HCT116 (cell line): ENCODE data around the gene KAT5. TPM values are rescaled to one million over a fixed set of nuclear protein-coding genes. Genes with fewer than 3 reads are reported as not detected.
A peak's percentile ranks its signal among the peaks of the same experiment; 100 is the strongest.

Source experiments
- ATAC-seq: fragments of 200-7000 bp; cut with Tn5 transposase; 2 replicates; pipeline ENCODE4 v1.9.1; 2020; ENCODE audit warnings: mild to moderate bottlenecking, moderate library complexity
- BruUV-seq: library from RNA; stranded (reverse); fragments of 400-500 nt; replicated peaks from 2 replicates; lab custom pipeline; 2021; lab: Mats Ljungman, UMichigan
- CTCF ChIA-PET: fragments of 300-600 bp; sonication (Branson Sonifier 250); formaldehyde crosslinking; loops from one replicate; lab custom pipeline; 2021; ENCODE audit warnings: antibody characterized with exemption; lab: Charles Lee
- POLR2A ChIA-PET: fragments of 300-600, 350-600 bp; sonication (Branson Sonifier 250); formaldehyde crosslinking; loops from one replicate; lab custom pipeline; 2021; ENCODE audit warnings: antibody characterized with exemption; lab: Charles Lee
- RAD21 ChIA-PET, 2 experiments: fragments of 300-600 bp; sonication (Branson Sonifier 250); formaldehyde crosslinking; loops; one replicate each; lab custom pipeline; 2023; ENCODE audit warnings: low total read pairs in 2 of 2; ENCODE audit not compliant: uncharacterized antibody in 2 of 2, unreplicated experiment in 2 of 2, low non-redundant PET in 1 of 2; lab: Charles Lee
- DNase-seq: peaks from one replicate; pipeline ENCODE4 v3.0.0-alpha.2; 2010; ENCODE audit warnings: low read depth, low spot score
- H2AFZ ChIP-seq: fragments of 200-600 bp; shearing (Covaris generic), sonication (generic); 2 replicates; pipeline ENCODE4 v1.6.1; 2017; ENCODE audit warnings: low read depth, mixed run types, mixed read lengths, antibody characterized with exemption, low read length; ENCODE audit not compliant: poor library complexity, severe bottlenecking
- H3K27ac ChIP-seq: 2 replicates; pipeline ENCODE4 v1.5.1; 2012; ENCODE audit warnings: low read depth, low read length
- H3K27me3 ChIP-seq: fragments of 200-600 bp; sonication (generic); 2 replicates; pipeline ENCODE4 v1.6.1; 2016; ENCODE audit warnings: mixed run types, low read length, mixed read lengths; ENCODE audit not compliant: insufficient read depth
- H3K36me3 ChIP-seq, 2 experiments: fragments of 200-500 bp in 1 of 2; fragments of 200-600 bp in 1 of 2; sonication (Bioruptor generic) in 1 of 2; sonication (generic) in 1 of 2; 2 replicates each; pipeline versions ENCODE4 v1.5.1 to v1.6.1; 2014 to 2016; ENCODE audit warnings: low read length in 2 of 2, inconsistent platforms in 1 of 2, mixed read lengths in 1 of 2, mixed run types in 1 of 2; ENCODE audit not compliant: insufficient read depth in 2 of 2, control insufficient read depth in 1 of 2
- H3K4me1 ChIP-seq, 2 experiments: fragments of 200-600 bp in 1 of 2; sonication (generic) in 1 of 2; 2 replicates each; pipeline versions ENCODE4 v1.5.1 to v1.6.1; 2012 to 2017; ENCODE audit warnings: low read length in 2 of 2, inconsistent platforms in 1 of 2, mild to moderate bottlenecking in 1 of 2, mixed read lengths in 1 of 2, mixed run types in 1 of 2, moderate library complexity in 1 of 2; ENCODE audit not compliant: insufficient read depth in 2 of 2, control insufficient read depth in 1 of 2
- H3K4me2 ChIP-seq: fragments of 200-600 bp; sonication (generic); 2 replicates; pipeline ENCODE4 v1.6.1; 2017; ENCODE audit warnings: mixed run types, low read length, mixed read lengths
- H3K4me3 ChIP-seq, 2 experiments: fragments of 200-600 bp in 1 of 2; sonication (generic) in 1 of 2; replicated peaks in 1 of 2; 2 replicates each; pipeline ENCODE4 v1.5.1; 2011 to 2016; ENCODE audit warnings: low read length in 2 of 2, control low read depth in 1 of 2, low read depth in 1 of 2, mild to moderate bottlenecking in 1 of 2, mixed read lengths in 1 of 2, mixed run types in 1 of 2
- H3K79me2 ChIP-seq: fragments of 200-600 bp; sonication (generic); 2 replicates; pipeline ENCODE4 v1.6.1; 2017; ENCODE audit warnings: mild to moderate bottlenecking, mixed run types, low read length, moderate library complexity, mixed read lengths; ENCODE audit not compliant: insufficient read depth
- H3K9ac ChIP-seq: fragments of 200-600 bp; sonication (generic); 2 replicates; pipeline ENCODE4 v1.6.1; 2016; ENCODE audit warnings: low read length, mixed read lengths
- H3K9me2 ChIP-seq: fragments of 200-600 bp; sonication (generic), shearing (Covaris generic); 2 replicates; pipeline ENCODE4 v1.6.1; 2017; ENCODE audit warnings: mixed run types, mild to moderate bottlenecking, moderate library complexity; ENCODE audit not compliant: insufficient read depth
- H3K9me3 ChIP-seq, 2 experiments: fragments of 200-500 bp in 1 of 2; fragments of 200-600 bp in 1 of 2; sonication (Bioruptor generic) in 1 of 2; sonication (generic) in 1 of 2; 2 replicates each; pipeline ENCODE4 v1.6.1; 2014 to 2017; ENCODE audit warnings: low read length in 2 of 2, mixed read lengths in 2 of 2, inconsistent platforms in 1 of 2, low read depth in 1 of 2, mild to moderate bottlenecking in 1 of 2, mixed run types in 1 of 2, moderate library complexity in 1 of 2; ENCODE audit not compliant: control insufficient read depth in 1 of 2, insufficient read depth in 1 of 2
- H4K20me1 ChIP-seq: fragments of 200-600 bp; sonication (generic), shearing (Covaris generic); 2 replicates; pipeline ENCODE4 v1.6.1; 2017; ENCODE audit warnings: mixed run types, mild to moderate bottlenecking, moderate library complexity; ENCODE audit not compliant: insufficient read depth
- ATF3 ChIP-seq: IDR thresholded peaks from 2 replicates; pipeline ENCODE4 v1.6.1; 2012
- CBX3 ChIP-seq: IDR thresholded peaks from 2 replicates; pipeline ENCODE4 v1.6.1; 2012; ENCODE audit warnings: low read depth
- CEBPB ChIP-seq: IDR thresholded peaks from 2 replicates; pipeline ENCODE4 v1.6.1; 2012; ENCODE audit warnings: low read depth
- CTCF ChIP-seq, 3 experiments: fragments of 200-600 bp in 1 of 3; sonication (generic) in 1 of 3; IDR thresholded peaks in 2 of 3; conservative IDR thresholded peaks in 1 of 3; 2 replicates each; pipeline ENCODE4 v1.5.1; 2012 to 2017; ENCODE audit warnings: low read depth in 2 of 3, low read length in 2 of 3, antibody characterized with exemption in 1 of 3, borderline replicate concordance in 1 of 3, control low read depth in 1 of 3, mild to moderate bottlenecking in 1 of 3, mixed read lengths in 1 of 3, mixed run types in 1 of 3, moderate library complexity in 1 of 3; ENCODE audit not compliant: insufficient read depth in 1 of 3
- ELF1 ChIP-seq: IDR thresholded peaks from 2 replicates; pipeline ENCODE4 v1.6.1; 2012; ENCODE audit warnings: low read depth, borderline replicate concordance
- EZH2phosphoT487 ChIP-seq: fragments of 200-600 bp; IDR thresholded peaks from 2 replicates; pipeline ENCODE4 v1.6.1; 2018; ENCODE audit warnings: antibody characterized with exemption, borderline replicate concordance
- FOSL1 ChIP-seq: IDR thresholded peaks from 2 replicates; pipeline ENCODE4 v1.6.1; 2012; ENCODE audit warnings: low read depth
- JUND ChIP-seq: IDR thresholded peaks from 2 replicates; pipeline ENCODE4 v1.6.1; 2012
- MAX ChIP-seq: IDR thresholded peaks from 2 replicates; pipeline ENCODE4 v1.6.1; 2012
- POLR2A ChIP-seq: IDR thresholded peaks from 2 replicates; pipeline ENCODE4 v1.7.0; 2011; ENCODE audit warnings: borderline replicate concordance; ENCODE audit not compliant: insufficient read depth, insufficient read length; ENCODE audit errors: extremely low read depth
- POLR2AphosphoS5 ChIP-seq: IDR thresholded peaks from 2 replicates; pipeline ENCODE4 v1.6.1; 2011; ENCODE audit warnings: mild to moderate bottlenecking, low read depth, low read length, moderate library complexity
- REST ChIP-seq: IDR thresholded peaks from 2 replicates; pipeline ENCODE4 v1.6.1; 2012; ENCODE audit warnings: low read depth
- SIN3A ChIP-seq: IDR thresholded peaks from 2 replicates; pipeline ENCODE4 v1.6.1; 2012; ENCODE audit warnings: low read depth
- SP1 ChIP-seq: IDR thresholded peaks from 2 replicates; pipeline ENCODE4 v1.6.1; 2012; ENCODE audit warnings: low read depth
- SRF ChIP-seq: IDR thresholded peaks from 2 replicates; pipeline ENCODE4 v1.6.1; 2012; ENCODE audit warnings: low read depth
- TCF7L2 ChIP-seq: IDR thresholded peaks from 2 replicates; pipeline ENCODE4 v1.7.0; 2011; ENCODE audit warnings: borderline replicate concordance, inconsistent platforms; ENCODE audit not compliant: insufficient read depth, insufficient read length; ENCODE audit errors: extremely low read depth
- ZBTB33 ChIP-seq: IDR thresholded peaks from 2 replicates; pipeline ENCODE4 v1.6.1; 2011; ENCODE audit warnings: mild to moderate bottlenecking, low read length, moderate library complexity; ENCODE audit not compliant: insufficient replicate concordance; ENCODE audit errors: extremely low read depth
- ZFX ChIP-seq: fragments of 450-650 bp; IDR thresholded peaks from 2 replicates; pipeline ENCODE4 v1.6.1; 2017
- intact Hi-C: fragments of 100-400 bp; cut with micrococcal nuclease; formaldehyde crosslinking; loops from 2 replicates; pipeline ENCODE4 v1.10.0; 2022
- total RNA-seq: library from RNA; stranded (reverse); gene quantifications from one replicate; pipeline ENCODE4 v1.2.1, GENCODE V29; 2021; ENCODE audit not compliant: unreplicated experiment

Gene KAT5
- total RNA-seq, 1 experiment from 2014 or later = 78.7 TPM

- H3K9me3 ChIP-seq = no peaks in the 10 kb centered on the region
- intact Hi-C loops = no loop called here
- H3K4me2 ChIP-seq = peak within 1 kb of the TSS; percentile 86
- ChIA-PET RAD21 (interaction anchor here in 1 of 2 experiments (0.9 kb wide), 1 partner anchor 8 kb away, joined by 3 read pairs; no protein-coding TSS in a partner anchor), CTCF (interaction anchor here (0.6 to 3.3 kb wide), 6 partner anchors 9 to 168 kb away, joined by 3 to 22 read pairs (median 3); partner anchors contain the start of genes AP5B1, FIBP and KAT5), POLR2A (interaction anchor here (0.7 to 1.4 kb wide), 9 partner anchors 8 to 298 kb away, joined by 3 to 22 read pairs (median 4); partner anchors contain the start of genes AP5B1, CCDC85B, CFL1 and KAT5)
- H3K9ac ChIP-seq = peak within 1 kb of the TSS; percentile 91
- H3K79me2 ChIP-seq = peaks cover 37% of the 10 kb centered on the region
- H4K20me1 ChIP-seq = no peaks in the 10 kb centered on the region
- H3K4me1 ChIP-seq = peaks cover 5 to 10% of the 10 kb centered on the region in 2 experiments; a peak in 3 of 4 replicates
- H3K9me2 ChIP-seq = no peaks in the 10 kb centered on the region
- no peaks in the 10 kb centered on the region for H3K27me3 ChIP-seq
- BruUV-seq = no TSS peak
- no peak within 1 kb of the TSS for H2AFZ ChIP-seq
- peaks cover 7 to 31% of the 10 kb centered on the region in 2 experiments; a peak in 3 of 4 replicates for H3K36me3 ChIP-seq
- H3K27ac ChIP-seq = peak within 1 kb of the TSS; percentile 82
- peak within 1 kb of the TSS; percentile 83 to 93 for H3K4me3 ChIP-seq
- peak; percentile 91 for ATAC-seq
- peak; percentile 77 for DNase-seq
- no peak for TF ChIP-seq SP1
- TF ChIP-seq FOSL1 = no peak
- no peak for TF ChIP-seq TCF7L2
- TF ChIP-seq SRF = no peak
- peak; percentile 94 for TF ChIP-seq POLR2AphosphoS5
- TF ChIP-seq EZH2phosphoT487 = no peak
- no peak for TF ChIP-seq CEBPB
- TF ChIP-seq POLR2A = peak; percentile 88
- no peak for TF ChIP-seq SIN3A
- TF ChIP-seq ELF1 = no peak
- TF ChIP-seq MAX = no peak
- peak; percentile 79 for TF ChIP-seq ZBTB33
- TF ChIP-seq CTCF (IDR thresholded peaks at IDR 0.05 in 2 of 3, conservative IDR thresholded peaks at IDR 0.05 in 1 of 3; ENCODE audit: borderline replicate concordance in 1 of 3, insufficient read depth in 1 of 3, low read depth in 2 of 3, low read length in 2 of 3) = no peak
- TF ChIP-seq JUND = no peak
- TF ChIP-seq ATF3 = no peak
- TF ChIP-seq CBX3 = no peak
- TF ChIP-seq REST = no peak
- peak; percentile 90; the same call in 1 of the 2 replicates for TF ChIP-seq ZFX
Measured at GRCh38 chr11:65720211-65720934, 8.3 kb downstream of the KAT5 start, which contains the start of gene RNASEH2C. TSS of gene RNASEH2C (minus strand) at chr11:65720798. CDS start at chr11:65720758, 40 bp downstream.
